LoVo (cell line): Measurements from ENCODE around the gene CAMKMT.

Experiments
- DNase-seq: peaks from one replicate; pipeline ENCODE4 v3.0.0-alpha.2; 2016; ENCODE audit warnings: low spot score

The CAMKMT gene

GRCh38 chr2:44598330-44599119, 236.8 kb downstream of the CAMKMT start:
- DNase-seq, result no peak

GRCh38 chr2:44599130-44599529, 237.4 kb downstream of the CAMKMT start:
- DNase-seq, result no peak

- DNase-seq, result no peak
Observed at GRCh38 chr2:44602446-44602845, 240.7 kb downstream of the CAMKMT start.

- no peak for DNase-seq
Observed at GRCh38 chr2:44605511-44605910, 243.8 kb downstream of the CAMKMT start.

GRCh38 chr2:44612276-44612675, 250.5 kb downstream of the CAMKMT start:
- DNase-seq, result no peak

GRCh38 chr2:44614940-44615339, 253.2 kb downstream of the CAMKMT start:
- no peak for DNase-seq

- DNase-seq, result no peak
Observed at GRCh38 chr2:44615950-44616518, 254.3 kb downstream of the CAMKMT start.

- no peak for DNase-seq
Observed at GRCh38 chr2:44616667-44617155, 255.0 kb downstream of the CAMKMT start.

GRCh38 chr2:44618251-44619023, 256.7 kb downstream of the CAMKMT start:
- DNase-seq, result no peak

GRCh38 chr2:44620189-44620990, 258.6 kb downstream of the CAMKMT start:
- no peak for DNase-seq

GRCh38 chr2:44623622-44624351, 262.0 kb downstream of the CAMKMT start:
- no peak for DNase-seq

GRCh38 chr2:44628297-44628696, 266.6 kb downstream of the CAMKMT start:
- no peak for DNase-seq

GRCh38 chr2:44632931-44633689, 271.4 kb downstream of the CAMKMT start:
- no peak for DNase-seq

- DNase-seq, result no peak
Observed at GRCh38 chr2:44635725-44636124, 274.0 kb downstream of the CAMKMT start.

- no peak for DNase-seq
Observed at GRCh38 chr2:44638649-44639048, 276.9 kb downstream of the CAMKMT start.

GRCh38 chr2:44639399-44639798, 277.7 kb downstream of the CAMKMT start:
- DNase-seq, result no peak

GRCh38 chr2:44642123-44642857, 280.5 kb downstream of the CAMKMT start:
- no peak for DNase-seq

- DNase-seq, result no peak
Observed at GRCh38 chr2:44645937-44646336, 284.2 kb downstream of the CAMKMT start.

GRCh38 chr2:44649381-44649780, 287.6 kb downstream of the CAMKMT start:
- DNase-seq, result no peak

GRCh38 chr2:44650796-44651195, 289.0 kb downstream of the CAMKMT start:
- DNase-seq, result no peak
